Activated CD4-positive, alpha-beta T cell treated with anti-CD3 and anti-CD28 coated beads, Interleukin-2, amount 50 U/mL, for 16 hours (primary cell): ENCODE measurements around the gene MYO5A.
"Not testable (repeated sequence)": the region's sequence is repeated elsewhere in the genome, so short reads cannot be mapped to it uniquely, and the experiment has no call there.

Experiments used
- DNase-seq: peaks from one replicate; pipeline ENCODE4 v3.0.0-alpha.2; 2020

MYO5A gene

DNA sequence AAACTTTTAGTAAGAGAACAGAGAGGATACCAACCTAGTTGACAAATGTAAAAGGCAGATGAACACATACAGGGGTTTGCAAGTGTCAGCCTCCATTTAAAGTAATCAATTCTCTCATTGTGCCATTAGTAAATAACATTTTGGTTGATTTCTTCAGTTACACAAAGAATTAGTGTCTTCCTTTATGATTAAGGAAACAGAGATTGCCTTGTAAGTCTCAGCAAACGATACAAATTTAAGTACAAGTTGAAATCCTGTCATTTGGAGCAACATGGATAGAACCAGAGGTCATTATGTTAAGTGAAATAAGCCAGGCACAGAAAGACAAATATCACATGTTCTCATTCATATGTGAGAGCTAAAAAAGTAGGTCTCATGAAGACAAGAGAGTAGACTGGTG, 26.1 kb downstream of the MYO5A start:
- no peak for DNase-seq

- no peak for DNase-seq
Observed at GRCh38 chr15:52499506-52499905, 29.2 kb downstream of the MYO5A start.

DNA sequence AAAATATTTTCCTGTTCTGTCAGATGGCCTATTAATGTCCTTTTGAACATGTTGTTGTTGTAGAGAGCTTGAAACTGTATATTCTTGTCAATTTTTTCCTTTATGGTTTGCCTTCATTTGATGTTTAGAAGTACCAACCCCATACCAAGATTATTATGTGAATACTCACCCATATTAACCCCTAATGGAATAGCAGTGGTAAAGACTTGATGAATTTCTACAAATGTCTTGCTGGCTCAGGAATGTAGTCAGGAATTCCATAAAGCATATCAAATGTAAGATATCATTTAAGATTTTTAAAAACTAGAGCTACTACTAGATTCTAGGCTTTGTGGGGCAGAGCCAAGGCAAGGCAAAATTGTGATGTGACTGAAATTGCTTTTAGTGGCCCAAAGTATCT, 30.0 kb downstream of the MYO5A start:
- no peak for DNase-seq

- DNase-seq, result peak; percentile 54
Observed at GRCh38 chr15:52496776-52497470, 31.8 kb downstream of the MYO5A start.

- DNase-seq, result no peak
Observed at GRCh38 chr15:52496175-52496574, 32.5 kb downstream of the MYO5A start.

DNA sequence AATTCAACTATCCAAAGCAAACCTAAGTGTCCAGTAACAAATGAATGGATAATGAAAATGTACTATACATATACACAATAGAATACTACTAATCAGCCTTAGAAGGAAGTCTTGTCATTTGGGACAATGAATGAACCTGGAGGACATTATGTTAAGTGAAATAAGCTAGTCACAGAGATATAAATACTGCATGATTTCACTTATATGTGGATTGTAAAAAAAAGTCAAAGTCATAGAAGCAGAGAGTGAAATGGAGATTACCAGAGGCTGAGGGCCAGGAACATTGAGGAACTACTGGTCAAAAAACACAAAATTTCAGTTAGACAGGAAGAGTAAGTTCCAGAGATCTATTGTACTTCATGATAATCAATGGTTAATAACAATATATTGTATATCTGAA, 33.6 kb downstream of the MYO5A start:
- no peak for DNase-seq

DNA sequence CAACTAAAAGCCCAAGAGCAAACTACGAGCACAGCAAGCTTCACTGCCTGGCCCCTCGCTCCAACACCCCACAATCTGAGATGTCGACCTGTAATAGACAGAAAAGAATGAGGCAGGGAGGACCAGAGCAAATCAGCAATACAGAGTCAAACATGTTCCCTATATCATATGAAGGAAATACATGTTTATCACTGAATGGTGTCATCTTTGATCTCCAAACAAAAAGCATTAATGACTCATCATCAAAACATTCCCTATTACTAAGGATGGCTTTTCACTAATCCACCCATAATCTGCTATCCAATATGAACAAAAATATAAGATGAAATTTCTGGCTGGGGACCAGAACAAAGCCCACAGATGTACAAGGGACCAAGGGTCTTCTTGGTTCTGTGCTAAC, 34.7 kb downstream of the MYO5A start:
- DNase-seq, result no peak

GRCh38 chr15:52492132-52492531, 36.5 kb downstream of the MYO5A start:
- DNase-seq, result no peak

DNA sequence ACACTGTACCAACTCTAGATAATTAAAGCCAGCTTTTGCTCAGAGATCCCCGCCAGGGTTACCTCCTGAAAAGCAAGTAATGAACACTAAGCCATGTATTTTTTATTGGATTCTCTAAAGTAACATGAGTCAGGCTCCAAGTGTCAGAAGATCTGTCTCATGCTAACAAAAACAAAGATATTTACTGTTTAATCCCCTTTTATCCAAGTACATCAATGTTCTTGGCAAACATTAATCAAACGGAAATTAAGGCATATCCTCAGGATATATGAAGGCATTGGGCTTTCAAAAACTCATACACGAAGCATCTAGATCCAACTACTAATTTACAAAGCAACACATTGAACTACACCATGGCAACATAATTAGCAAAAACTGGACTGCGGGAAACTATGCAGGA, 37.2 kb downstream of the MYO5A start:
- no peak for DNase-seq

- not testable (repeated sequence) for DNase-seq
Observed at GRCh38 chr15:52489430-52489829, 39.2 kb downstream of the MYO5A start.

GRCh38 chr15:52488830-52489229, 39.9 kb downstream of the MYO5A start:
- no peak for DNase-seq

- DNase-seq, result no peak
Observed at GRCh38 chr15:52486003-52486996, 42.4 kb downstream of the MYO5A start.

- no peak for DNase-seq
Observed at GRCh38 chr15:52485290-52485689, 43.4 kb downstream of the MYO5A start.

GRCh38 chr15:52483707-52484106, 45.0 kb downstream of the MYO5A start:
- peak; percentile 56 for DNase-seq

- peak; percentile 81 for DNase-seq
Observed at GRCh38 chr15:52481915-52482314, 46.8 kb downstream of the MYO5A start.

- DNase-seq, result no peak
Observed at GRCh38 chr15:52480990-52481389, 47.7 kb downstream of the MYO5A start.

GRCh38 chr15:52466716-52467115, 62.0 kb downstream of the MYO5A start:
- DNase-seq, result no peak

- DNase-seq, result peak; percentile 81
Observed at GRCh38 chr15:52466134-52466701, 62.5 kb downstream of the MYO5A start.

GRCh38 chr15:52464478-52464877, 64.2 kb downstream of the MYO5A start:
- peak; percentile 80 for DNase-seq

DNA sequence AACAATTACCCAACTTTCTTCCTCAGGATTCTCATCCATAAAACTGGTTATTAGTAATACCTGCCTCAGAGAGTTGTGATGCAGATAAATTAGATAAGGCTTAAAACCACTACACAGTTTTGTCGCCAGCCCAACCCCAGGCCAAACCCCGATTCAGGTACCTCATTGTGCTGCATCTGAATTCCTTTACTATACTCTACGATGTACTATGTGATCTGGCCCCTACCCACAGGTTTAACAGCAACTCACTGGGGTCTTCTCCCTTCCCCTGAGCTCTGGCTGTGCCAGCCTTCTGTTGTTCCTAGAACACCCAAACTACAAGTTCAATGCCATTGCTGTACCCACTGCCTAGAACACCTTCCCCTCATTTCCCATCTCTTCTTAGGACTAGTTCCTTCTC, 64.6 kb downstream of the MYO5A start:
- DNase-seq, result peak; percentile 12

DNA sequence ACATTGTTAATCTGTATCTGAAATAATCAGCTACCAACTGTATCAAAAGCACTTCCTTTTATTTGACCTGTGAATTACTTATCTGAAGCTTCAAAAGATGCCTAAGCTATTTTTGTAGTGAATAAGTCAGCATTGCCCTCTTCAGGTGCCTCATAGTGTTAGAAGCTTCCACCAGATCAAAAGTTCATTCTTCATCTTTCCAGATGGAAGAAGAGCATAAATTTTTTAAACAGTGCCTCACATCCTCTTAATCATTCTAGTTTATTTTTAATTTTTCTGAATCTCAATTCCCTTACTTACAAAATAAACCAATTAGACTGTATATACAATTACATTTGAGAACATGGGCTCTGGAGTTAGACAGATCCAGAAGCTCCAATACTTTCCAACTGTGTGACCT, 65.0 kb downstream of the MYO5A start:
- peak; percentile 20 for DNase-seq

DNA sequence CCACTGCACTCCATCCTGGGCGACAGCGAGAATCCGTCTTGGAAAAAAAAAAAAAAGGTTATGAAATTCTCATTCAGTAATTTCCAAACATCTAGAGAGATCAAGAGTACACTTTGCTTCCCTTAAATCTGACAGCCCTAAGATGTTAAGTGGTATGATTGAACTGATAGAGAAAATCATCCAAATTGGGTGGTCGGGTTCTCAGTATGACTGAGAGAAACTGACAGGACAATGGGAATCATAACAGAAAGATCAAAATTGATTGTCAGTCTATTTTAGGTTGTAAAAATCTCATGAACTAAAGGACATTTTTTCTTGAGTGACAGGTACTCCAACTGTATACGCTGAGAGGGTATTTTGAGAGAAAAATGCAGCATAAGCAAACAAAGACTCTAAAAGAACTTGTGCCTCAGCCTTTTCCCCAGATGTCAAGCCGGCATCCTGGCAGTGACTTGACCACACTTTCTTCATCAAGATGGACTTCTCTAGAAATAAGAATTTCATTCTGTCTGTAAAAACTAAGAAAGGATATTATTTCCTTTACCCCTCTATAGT, 65.8 kb downstream of the MYO5A start:
- peak; percentile 12 for DNase-seq

GRCh38 chr15:52459701-52460100, 69.0 kb downstream of the MYO5A start:
- not testable (repeated sequence) for DNase-seq
